LNCaP clone FGC (cell line): Measurements from ENCODE around the gene TTLL5.

ENCODE experiments used
- DNase-seq: peaks from one replicate; pipeline ENCODE4 v3.0.0-alpha.2; 2011; ENCODE audit warnings: low read depth
- H3K4me3 ChIP-seq: 2 replicates; pipeline ENCODE4 v1.5.1; 2011; ENCODE audit warnings: mild to moderate bottlenecking, low read depth, low read length, control low read depth
- TF ChIP-seq, protein P1 (sequence below): IDR thresholded peaks from 2 replicates; pipeline ENCODE4 v1.5.1; 2012; ENCODE audit warnings: mild to moderate bottlenecking; ENCODE audit not compliant: control insufficient read depth, insufficient read depth; ENCODE audit errors: extremely low read depth

The TTLL5 gene

GRCh38 chr14:75781096-75781495 is 120.0 kb downstream of the TTLL5 start:
- no peak overlapping the region for H3K4me3 ChIP-seq
- TF ChIP-seq, protein P1, sequence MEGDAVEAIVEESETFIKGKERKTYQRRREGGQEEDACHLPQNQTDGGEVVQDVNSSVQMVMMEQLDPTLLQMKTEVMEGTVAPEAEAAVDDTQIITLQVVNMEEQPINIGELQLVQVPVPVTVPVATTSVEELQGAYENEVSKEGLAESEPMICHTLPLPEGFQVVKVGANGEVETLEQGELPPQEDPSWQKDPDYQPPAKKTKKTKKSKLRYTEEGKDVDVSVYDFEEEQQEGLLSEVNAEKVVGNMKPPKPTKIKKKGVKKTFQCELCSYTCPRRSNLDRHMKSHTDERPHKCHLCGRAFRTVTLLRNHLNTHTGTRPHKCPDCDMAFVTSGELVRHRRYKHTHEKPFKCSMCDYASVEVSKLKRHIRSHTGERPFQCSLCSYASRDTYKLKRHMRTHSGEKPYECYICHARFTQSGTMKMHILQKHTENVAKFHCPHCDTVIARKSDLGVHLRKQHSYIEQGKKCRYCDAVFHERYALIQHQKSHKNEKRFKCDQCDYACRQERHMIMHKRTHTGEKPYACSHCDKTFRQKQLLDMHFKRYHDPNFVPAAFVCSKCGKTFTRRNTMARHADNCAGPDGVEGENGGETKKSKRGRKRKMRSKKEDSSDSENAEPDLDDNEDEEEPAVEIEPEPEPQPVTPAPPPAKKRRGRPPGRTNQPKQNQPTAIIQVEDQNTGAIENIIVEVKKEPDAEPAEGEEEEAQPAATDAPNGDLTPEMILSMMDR, result no peak
- no peak for DNase-seq

DNA sequence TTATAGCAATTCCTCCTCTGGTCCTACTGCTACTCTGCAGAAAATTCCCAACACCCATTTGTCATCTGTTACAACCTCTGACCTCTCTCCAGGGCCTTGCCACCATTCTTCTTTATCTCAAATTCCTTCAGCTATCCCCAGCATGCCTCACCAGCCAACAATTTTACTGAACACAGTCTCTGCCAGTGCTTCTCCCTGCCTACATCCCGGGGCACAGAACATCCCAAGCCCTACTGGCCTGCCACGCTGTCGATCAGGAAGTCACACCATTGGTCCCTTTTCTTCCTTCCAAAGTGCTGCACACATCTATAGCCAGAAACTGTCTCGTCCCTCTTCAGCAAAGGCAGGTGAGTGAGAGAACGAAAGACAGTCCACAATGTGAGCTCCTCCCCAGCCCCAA is 122.1 kb downstream of the TTLL5 start:
- no peak for DNase-seq
- TF ChIP-seq, protein P1, result no peak
- H3K4me3 ChIP-seq, result no peak overlapping the region

- no peak overlapping the region for H3K4me3 ChIP-seq
- TF ChIP-seq, protein P1, result no peak
- no peak for DNase-seq
Observed at GRCh38 chr14:75783602-75784313, 122.7 kb downstream of the TTLL5 start.

DNA sequence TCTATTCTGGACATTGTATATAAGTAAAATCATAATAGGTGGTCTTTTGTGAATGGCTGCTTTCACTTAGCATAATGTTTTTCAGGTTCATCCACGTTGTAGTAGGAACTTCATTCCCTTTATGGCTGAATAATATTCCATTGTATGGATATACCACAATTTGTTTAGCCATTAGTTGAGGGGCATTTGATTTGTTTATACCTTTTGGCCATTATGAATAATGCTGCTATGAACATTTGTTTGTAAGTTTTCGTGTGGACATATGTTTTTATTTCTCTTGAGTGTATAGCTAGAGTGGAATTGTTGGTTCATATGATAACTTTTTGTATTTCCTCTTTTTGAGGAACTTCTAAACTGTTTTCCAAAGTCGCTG is 123.3 kb downstream of the TTLL5 start:
- no peak overlapping the region for H3K4me3 ChIP-seq
- DNase-seq, result no peak
- TF ChIP-seq, protein P1, result no peak

DNA sequence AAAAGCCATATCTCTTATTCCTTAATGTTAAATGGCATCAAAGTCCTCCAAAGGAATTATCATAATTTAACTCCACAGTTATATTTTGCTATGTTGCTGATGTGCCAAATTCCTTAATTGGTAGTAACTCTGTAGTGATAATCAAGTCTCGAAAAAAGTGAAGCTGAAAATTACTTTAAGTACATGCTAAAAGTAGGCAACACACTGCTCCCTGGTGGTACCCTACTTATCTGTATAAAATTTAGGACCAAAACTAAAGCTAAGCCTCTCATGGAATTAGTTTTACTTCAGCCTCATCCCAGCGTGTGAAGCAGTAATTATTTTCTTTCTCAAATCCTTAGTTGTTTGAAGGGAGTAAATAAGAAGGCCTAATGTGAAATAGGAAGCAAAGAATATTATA is 132.8 kb downstream of the TTLL5 start:
- TF ChIP-seq, protein P1, result peak; percentile 24; the same call in 1 of the 2 replicates
- no peak overlapping the region for H3K4me3 ChIP-seq
- no peak for DNase-seq

DNA sequence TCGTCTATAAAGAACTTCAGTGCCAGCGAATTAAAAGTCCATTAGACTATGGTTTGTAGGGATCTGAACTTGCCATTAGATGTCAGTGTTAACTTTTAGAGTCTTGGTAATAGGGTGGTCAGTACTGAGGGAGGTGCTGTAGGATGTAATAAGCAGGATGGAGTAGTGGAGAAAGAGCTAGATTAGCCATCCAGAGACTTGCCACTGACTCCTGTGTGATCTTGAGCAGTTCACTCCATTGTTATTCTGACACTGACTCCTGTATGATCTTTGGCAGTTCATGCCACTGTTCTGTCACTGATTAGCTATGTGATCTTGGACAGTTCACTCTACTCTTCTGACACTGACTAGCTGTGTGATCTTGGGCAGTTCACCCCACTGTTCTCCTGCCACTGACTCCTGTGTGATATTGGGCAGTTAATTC is 133.6 kb downstream of the TTLL5 start:
- TF ChIP-seq, protein P1, result peak; percentile 47; the same call in 1 of the 2 replicates
- H3K4me3 ChIP-seq, result no peak overlapping the region
- DNase-seq, result no peak

GRCh38 chr14:75800792-75801191 is 139.7 kb downstream of the TTLL5 start:
- TF ChIP-seq, protein P1, result no peak
- DNase-seq, result no peak
- H3K4me3 ChIP-seq, result no peak overlapping the region
